ENCODE measurements around the gene MBD3L2B.
A peak's percentile ranks its signal among the peaks of the same experiment; 100 is the strongest.
"Not testable (repeated sequence)": the region's sequence is repeated elsewhere in the genome, so short reads cannot be mapped to it uniquely, and the experiment has no call there.

MBD3L2B gene

GRCh38 chr19:7021331-7021730, at the start of gene MBD3L2B:
Gene MBD3L2B, minus strand, starts transcription at chr19:7021431. Its CDS starts 34 bp downstream, at chr19:7021397.
- DNase-seq, result not testable (repeated sequence)

DNA sequence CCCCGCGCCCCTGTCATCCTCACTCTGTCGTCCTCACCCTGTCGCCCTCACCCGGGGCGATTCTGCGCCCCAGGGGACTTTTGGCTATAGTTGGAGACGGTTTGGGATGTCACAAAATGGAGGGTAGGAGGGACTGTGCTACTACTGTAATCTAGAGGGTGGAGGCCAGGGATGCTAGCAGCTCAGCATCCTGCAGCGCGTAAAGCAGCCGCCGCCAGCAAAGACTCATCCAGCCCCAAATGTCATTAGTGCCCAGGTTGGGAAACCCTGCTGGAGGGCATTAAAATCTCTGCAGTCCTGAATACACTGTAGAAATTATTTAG, 48.6 kb upstream of the MBD3L2B start:
- DNase-seq, result peak; percentile 49

GRCh38 chr19:7069042-7069903, 48.0 kb upstream of the MBD3L2B start, which contains the start of gene ZNF557:
Gene ZNF557, plus strand, starts transcription at chr19:7069703. Its CDS starts 5,372 bp downstream, at chr19:7075075.
- peak; percentile 99 for DNase-seq

GRCh38 chr19:7068599-7068998, 47.4 kb upstream of the MBD3L2B start:
- no peak for DNase-seq

DNA sequence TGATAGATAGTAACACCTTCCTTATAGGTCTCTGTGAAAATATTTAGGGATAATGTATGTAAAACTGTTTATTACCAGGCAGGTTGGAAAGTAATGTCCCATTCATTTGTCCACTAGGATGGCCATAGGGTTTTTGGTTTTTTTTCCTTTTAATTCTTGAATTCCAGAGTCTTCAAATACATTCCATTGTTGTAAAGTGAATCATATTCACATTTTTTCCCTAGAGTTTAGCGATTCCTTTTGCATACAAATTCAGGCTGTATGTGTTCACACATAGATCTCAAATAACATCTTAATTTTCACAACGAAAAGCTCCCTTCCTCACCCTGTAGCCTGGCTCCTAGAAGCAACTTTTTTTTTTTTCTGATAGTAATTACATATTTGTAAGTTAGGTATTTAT, 46.5 kb upstream of the MBD3L2B start:
- no peak for DNase-seq

- DNase-seq, result peak; percentile 51
Measured at GRCh38 chr19:7067122-7067521, 45.9 kb upstream of the MBD3L2B start.

GRCh38 chr19:7063764-7064418, 42.7 kb upstream of the MBD3L2B start:
- no peak for DNase-seq

DNA sequence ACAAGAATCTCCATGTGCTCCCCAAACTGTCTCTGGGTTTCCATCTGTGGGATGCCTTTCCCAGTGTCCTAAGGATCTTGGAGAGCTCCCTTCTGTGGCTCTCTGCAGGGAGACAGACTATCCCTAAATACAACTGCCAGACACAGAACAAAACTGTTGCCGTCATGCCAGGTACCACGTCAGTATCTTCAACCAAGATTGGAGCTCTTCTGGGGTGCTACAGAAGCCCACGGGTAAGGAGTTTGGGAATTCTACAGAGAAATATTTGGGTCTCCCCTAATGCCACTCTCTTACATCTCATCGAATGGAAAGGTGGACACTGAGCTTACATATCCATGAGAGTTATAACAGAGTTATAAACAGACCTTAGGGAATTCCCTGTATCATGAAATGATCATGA, 42.1 kb upstream of the MBD3L2B start:
- DNase-seq, result no peak

DNA sequence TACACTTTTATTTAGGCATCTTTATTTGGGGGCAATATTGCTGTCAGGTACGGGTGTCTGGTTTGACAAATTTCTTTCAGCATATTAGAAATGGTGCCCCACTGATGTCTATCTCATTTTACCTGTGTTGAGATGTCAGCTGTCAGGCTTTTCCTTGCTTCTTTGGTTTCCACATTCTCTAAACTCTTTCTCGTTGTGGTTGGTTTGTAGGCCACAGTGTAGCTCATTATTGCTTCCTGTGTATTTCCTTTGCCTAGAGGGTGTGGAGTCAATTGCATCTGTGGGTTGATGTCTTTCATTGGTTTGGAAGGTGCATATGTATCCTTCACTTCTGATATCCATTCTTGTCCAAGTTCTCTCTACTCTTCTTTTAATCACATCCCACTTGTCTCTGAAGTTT, 38.7 kb upstream of the MBD3L2B start:
- not testable (repeated sequence) for DNase-seq

DNA sequence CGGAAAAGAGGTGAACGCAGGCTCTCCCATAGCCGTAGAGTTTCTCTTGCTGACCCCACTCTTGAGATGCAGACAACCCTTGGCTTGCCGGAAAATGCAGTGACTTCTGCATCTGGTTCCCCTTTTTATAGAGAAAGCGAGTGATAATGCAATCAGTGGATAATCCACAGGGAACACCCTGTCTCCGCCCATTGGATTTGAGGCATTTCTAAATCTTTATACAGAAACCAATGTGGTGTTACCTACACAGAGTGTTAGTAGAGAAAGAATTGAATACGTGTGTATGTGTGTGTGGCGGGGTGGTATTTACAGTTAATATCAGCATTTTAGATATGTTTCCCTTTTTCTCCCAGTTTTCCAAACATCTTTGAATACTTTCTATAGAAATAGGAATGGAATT, 37.3 kb upstream of the MBD3L2B start, which contains the start of gene MBD3L3:
TSS of gene MBD3L3 (minus strand) at position 101 of the 400 bp plus-strand sequence. CDS start at position 30, 71 bp downstream.
- DNase-seq, result not testable (repeated sequence)

- not testable (repeated sequence) for DNase-seq
Measured at GRCh38 chr19:7056371-7056770, 35.1 kb upstream of the MBD3L2B start.

DNA sequence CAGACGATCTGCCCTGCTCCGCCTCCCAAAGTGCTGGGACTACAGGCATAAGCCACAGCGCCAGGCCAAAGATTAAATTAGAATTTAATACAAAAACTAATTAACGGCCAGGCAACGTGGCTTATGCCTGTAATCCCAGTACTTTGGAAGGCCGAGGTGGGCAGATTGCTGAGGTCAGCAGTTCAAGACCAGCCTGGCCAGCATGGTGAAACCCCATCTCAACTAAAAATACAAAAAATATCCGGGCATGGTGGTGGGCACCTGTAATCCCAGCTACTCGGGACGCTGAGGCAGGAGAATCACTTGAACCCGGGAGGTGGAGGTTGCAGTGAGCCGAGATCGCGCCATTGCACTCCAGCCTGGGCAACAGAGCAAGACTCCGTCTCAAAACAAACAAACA, 34.4 kb upstream of the MBD3L2B start:
- DNase-seq, result not testable (repeated sequence)

- DNase-seq, result not testable (repeated sequence)
Measured at GRCh38 chr19:7054635-7055368, 33.6 kb upstream of the MBD3L2B start.

DNA sequence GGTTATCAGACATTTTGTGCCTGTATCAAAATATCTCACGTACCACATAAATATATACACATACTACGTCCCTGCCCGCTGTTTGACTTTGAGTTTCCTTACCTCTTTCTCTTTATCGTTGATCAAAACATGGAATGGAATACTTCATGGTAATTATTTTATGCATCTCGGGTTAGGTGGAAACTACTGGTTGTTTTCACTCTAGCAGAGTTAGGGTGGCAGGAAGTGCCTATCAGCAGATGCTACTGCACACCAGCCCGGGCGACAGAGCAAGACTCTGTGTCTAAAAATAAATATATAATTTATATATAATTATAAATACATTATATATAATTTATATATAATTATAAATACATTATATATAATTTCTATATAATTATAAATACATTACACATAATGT, 31.7 kb upstream of the MBD3L2B start:
- not testable (repeated sequence) for DNase-seq

- not testable (repeated sequence) for DNase-seq
Measured at GRCh38 chr19:7051421-7051820, 30.2 kb upstream of the MBD3L2B start.

- not testable (repeated sequence) for DNase-seq
Measured at GRCh38 chr19:7049021-7049420, 27.8 kb upstream of the MBD3L2B start, which contains the start of gene MBD3L2. Gene MBD3L2, plus strand, starts transcription at chr19:7049321. Its CDS starts 53 bp downstream, at chr19:7049374.

- not testable (repeated sequence) for DNase-seq
Measured at GRCh38 chr19:7041563-7041962, 20.3 kb upstream of the MBD3L2B start.

DNA sequence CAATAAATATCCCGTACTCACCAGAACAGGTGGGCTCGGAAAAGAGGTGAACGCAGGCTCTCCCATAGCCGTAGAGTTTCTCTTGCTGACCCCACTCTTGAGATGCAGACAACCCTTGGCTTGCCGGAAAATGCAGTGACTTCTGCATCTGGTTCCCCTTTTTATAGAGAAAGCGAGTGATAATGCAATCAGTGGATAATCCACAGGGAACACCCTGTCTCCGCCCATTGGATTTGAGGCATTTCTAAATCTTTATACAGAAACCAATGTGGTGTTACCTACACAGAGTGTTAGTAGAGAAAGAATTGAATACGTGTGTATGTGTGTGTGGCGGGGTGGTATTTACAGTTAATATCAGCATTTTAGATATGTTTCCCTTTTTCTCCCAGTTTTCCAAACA, 18.8 kb upstream of the MBD3L2B start, which contains the start of gene MBD3L4:
TSS of gene MBD3L4 (minus strand) at position 101 of the 400 bp plus-strand sequence. CDS start at position 66, 35 bp downstream.
- not testable (repeated sequence) for DNase-seq

DNA sequence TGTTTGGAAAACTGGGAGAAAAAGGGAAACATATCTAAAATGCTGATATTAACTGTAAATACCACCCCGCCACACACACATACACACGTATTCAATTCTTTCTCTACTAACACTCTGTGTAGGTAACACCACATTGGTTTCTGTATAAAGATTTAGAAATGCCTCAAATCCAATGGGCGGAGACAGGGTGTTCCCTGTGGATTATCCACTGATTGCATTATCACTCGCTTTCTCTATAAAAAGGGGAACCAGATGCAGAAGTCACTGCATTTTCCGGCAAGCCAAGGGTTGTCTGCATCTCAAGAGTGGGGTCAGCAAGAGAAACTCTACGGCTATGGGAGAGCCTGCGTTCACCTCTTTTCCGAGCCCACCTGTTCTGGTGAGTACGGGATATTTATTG, 9.0 kb upstream of the MBD3L2B start, which contains the start of gene MBD3L5:
TSS of gene MBD3L5 (plus strand) at position 301 of the 400 bp plus-strand sequence. CDS start at position 335, 34 bp downstream.
- not testable (repeated sequence) for DNase-seq

DNA sequence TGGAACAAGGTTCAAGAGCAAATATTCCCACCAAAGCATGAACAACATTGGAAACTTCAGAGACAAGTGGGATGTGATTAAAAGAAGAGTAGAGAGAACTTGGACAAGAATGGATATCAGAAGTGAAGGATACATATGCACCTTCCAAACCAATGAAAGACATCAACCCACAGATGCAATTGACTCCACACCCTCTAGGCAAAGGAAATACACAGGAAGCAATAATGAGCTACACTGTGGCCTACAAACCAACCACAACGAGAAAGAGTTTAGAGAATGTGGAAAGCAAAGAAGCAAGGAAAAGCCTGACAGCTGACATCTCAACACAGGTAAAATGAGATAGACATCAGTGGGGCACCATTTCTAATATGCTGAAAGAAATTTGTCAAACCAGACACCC, 7.6 kb upstream of the MBD3L2B start:
- not testable (repeated sequence) for DNase-seq

DNA sequence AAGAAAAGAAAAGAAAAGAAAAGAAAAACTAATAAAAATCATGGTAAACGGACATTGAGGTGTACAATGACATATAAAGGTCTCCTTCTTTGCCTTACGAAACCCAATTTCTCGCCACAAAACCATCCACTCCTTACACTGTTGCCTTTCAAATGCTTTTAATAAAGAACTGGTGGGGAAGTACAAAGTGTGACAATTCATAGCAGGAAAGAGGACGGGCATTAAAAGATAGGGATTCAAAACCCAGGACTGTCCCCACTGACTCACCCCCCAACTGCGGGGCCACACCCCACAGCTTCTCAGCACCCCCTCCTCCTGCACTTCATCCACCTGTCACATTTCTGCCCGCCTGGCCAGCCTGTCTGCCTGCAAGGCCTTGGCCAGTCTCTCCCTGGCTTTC, 2.4 kb downstream of the MBD3L2B start:
- no peak for DNase-seq

DNA sequence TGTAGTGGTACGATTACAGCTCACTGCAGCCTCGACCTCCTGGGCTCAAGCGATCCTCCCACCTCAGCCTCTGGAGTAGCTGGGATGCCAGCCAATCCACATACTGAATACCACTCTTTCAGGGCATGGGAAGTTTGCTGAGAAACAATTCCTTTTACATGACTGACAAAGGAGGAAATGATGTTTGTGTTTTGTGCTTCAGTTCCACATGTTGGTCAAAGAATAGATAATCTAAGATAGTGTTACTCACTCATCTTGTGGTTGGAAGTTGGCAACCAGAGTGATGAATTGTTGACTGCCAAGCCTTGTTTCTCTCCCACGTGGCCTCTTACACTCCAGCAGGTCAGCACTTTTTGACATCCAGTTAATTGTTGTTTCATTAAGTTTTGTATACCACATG, 7.6 kb downstream of the MBD3L2B start:
- DNase-seq, result peak; percentile 73
